ENCODE results near the gene LGMN.

The LGMN gene

GRCh38 chr14:92754966-92755365, 6.5 kb upstream of the LGMN start:
- TF ChIP-seq TAF1 (IDR thresholded peaks at IDR 0.05; ENCODE audit: borderline replicate concordance, insufficient read depth, low read length) (no peak), SIN3A (IDR thresholded peaks at IDR 0.05; ENCODE audit: borderline replicate concordance, insufficient read depth, low read length) (no peak), FOXP2 (optimal IDR thresholded peaks at IDR 0.05; ENCODE audit: borderline replicate concordance, extremely low read depth, extremely low read length, insufficient read depth) (no peak), REST (IDR thresholded peaks at IDR 0.05; ENCODE audit: insufficient read depth in 1 of 2, low read depth in 2 of 2, low read length in 2 of 2) (no peak), POLR2AphosphoS5 (IDR thresholded peaks at IDR 0.05; ENCODE audit: low read depth, low read length) (no peak)

- TF ChIP-seq SIN3A (IDR thresholded peaks at IDR 0.05; ENCODE audit: borderline replicate concordance, insufficient read depth, low read length) (no peak), FOXP2 (optimal IDR thresholded peaks at IDR 0.05; ENCODE audit: borderline replicate concordance, extremely low read depth, extremely low read length, insufficient read depth) (no peak), POLR2AphosphoS5 (IDR thresholded peaks at IDR 0.05; ENCODE audit: low read depth, low read length) (no peak), REST (IDR thresholded peaks at IDR 0.05; ENCODE audit: insufficient read depth in 1 of 2, low read depth in 2 of 2, low read length in 2 of 2) (no peak), TAF1 (IDR thresholded peaks at IDR 0.05; ENCODE audit: borderline replicate concordance, insufficient read depth, low read length) (no peak)
Observed at GRCh38 chr14:92753250-92753649, 4.8 kb upstream of the LGMN start.

- no peak for TF ChIP-seq REST (IDR thresholded peaks at IDR 0.05; ENCODE audit: insufficient read depth in 1 of 2, low read depth in 2 of 2, low read length in 2 of 2)
- no peak for TF ChIP-seq SIN3A (IDR thresholded peaks at IDR 0.05; ENCODE audit: borderline replicate concordance, insufficient read depth, low read length)
- no peak for TF ChIP-seq FOXP2 (optimal IDR thresholded peaks at IDR 0.05; ENCODE audit: borderline replicate concordance, extremely low read depth, extremely low read length, insufficient read depth)
- no peak for TF ChIP-seq POLR2AphosphoS5 (IDR thresholded peaks at IDR 0.05; ENCODE audit: low read depth, low read length)
- no peak for TF ChIP-seq TAF1 (IDR thresholded peaks at IDR 0.05; ENCODE audit: borderline replicate concordance, insufficient read depth, low read length)
Observed at GRCh38 chr14:92751819-92752218, 3.4 kb upstream of the LGMN start.

GRCh38 chr14:92750994-92751400, 2.6 kb upstream of the LGMN start:
- TF ChIP-seq REST (IDR thresholded peaks at IDR 0.05; ENCODE audit: insufficient read depth in 1 of 2, low read depth in 2 of 2, low read length in 2 of 2) (no peak), TAF1 (IDR thresholded peaks at IDR 0.05; ENCODE audit: borderline replicate concordance, insufficient read depth, low read length) (no peak), SIN3A (IDR thresholded peaks at IDR 0.05; ENCODE audit: borderline replicate concordance, insufficient read depth, low read length) (no peak), POLR2AphosphoS5 (IDR thresholded peaks at IDR 0.05; ENCODE audit: low read depth, low read length) (no peak), FOXP2 (optimal IDR thresholded peaks at IDR 0.05; ENCODE audit: borderline replicate concordance, extremely low read depth, extremely low read length, insufficient read depth) (no peak)

Data from PFSK-1 (cell line).